DOHH2 (cell line): ENCODE measurements around the gene TFAP2A.

Source experiments
- H3F3A ChIP-seq: fragments of 200-600 bp; sonication (generic), shearing (Covaris generic); 2 replicates; pipeline ENCODE4 v1.6.0; 2016; ENCODE audit warnings: antibody characterized with exemption, mild to moderate bottlenecking; ENCODE audit not compliant: control insufficient read depth, insufficient read depth
- H3K27ac ChIP-seq: fragments of 200-600 bp; sonication (generic); 2 replicates; pipeline ENCODE4 v1.5.1; 2014; ENCODE audit warnings: low read depth, mild to moderate bottlenecking, low read length, moderate library complexity
- H3K27me3 ChIP-seq: fragments of 200-600 bp; sonication (generic); 2 replicates; pipeline ENCODE4 v1.6.1; 2014; ENCODE audit warnings: mild to moderate bottlenecking, low read length, mixed read lengths; ENCODE audit not compliant: control insufficient read depth
- H3K36me3 ChIP-seq: fragments of 200-600 bp; sonication (generic); 2 replicates; pipeline ENCODE4 v1.6.1; 2014; ENCODE audit warnings: mild to moderate bottlenecking, low read length, moderate library complexity, mixed read lengths; ENCODE audit not compliant: control insufficient read depth
- H3K4me1 ChIP-seq: fragments of 200-600 bp; sonication (generic); 2 replicates; pipeline ENCODE4 v1.6.1; 2014; ENCODE audit warnings: mild to moderate bottlenecking, low read length, mixed read lengths; ENCODE audit not compliant: control insufficient read depth
- H3K4me2 ChIP-seq: fragments of 200-600 bp; sonication (generic); 2 replicates; pipeline ENCODE4 v1.6.0; 2014; ENCODE audit warnings: mild to moderate bottlenecking, low read length, moderate library complexity
- H3K4me3 ChIP-seq: fragments of 200-600 bp; sonication (generic); 2 replicates; pipeline ENCODE4 v1.5.1; 2014; ENCODE audit warnings: mild to moderate bottlenecking, low read length, mixed read lengths
- H3K79me2 ChIP-seq: fragments of 200-600 bp; sonication (generic); 2 replicates; pipeline ENCODE4 v1.6.1; 2014; ENCODE audit warnings: mild to moderate bottlenecking, low read length, mixed read lengths; ENCODE audit not compliant: control insufficient read depth
- H3K9me2 ChIP-seq: fragments of 200-600 bp; sonication (generic); replicated peaks from 2 replicates; pipeline ENCODE4 v1.6.1; 2014; ENCODE audit warnings: mild to moderate bottlenecking, low read length, mixed read lengths; ENCODE audit not compliant: control insufficient read depth
- H3K9me3 ChIP-seq: fragments of 200-600 bp; sonication (generic); 2 replicates; pipeline ENCODE4 v1.6.1; 2014; ENCODE audit warnings: antibody characterized with exemption, low read length, mixed read lengths; ENCODE audit not compliant: control insufficient read depth, insufficient read depth
- H4K20me1 ChIP-seq: fragments of 200-600 bp; sonication (generic); 2 replicates; pipeline ENCODE4 v1.6.0; 2014; ENCODE audit warnings: low read depth, mild to moderate bottlenecking, antibody characterized with exemption, low read length, moderate library complexity; ENCODE audit not compliant: control insufficient read depth, insufficient read depth
- CTCF ChIP-seq: fragments of 200-600 bp; sonication (generic); IDR thresholded peaks from one replicate; pipeline ENCODE4 v1.5.1; 2014; ENCODE audit warnings: antibody characterized with exemption, mild to moderate bottlenecking, low read depth, low read length; ENCODE audit not compliant: poor library complexity, severe bottlenecking
- EZH2phosphoT487 ChIP-seq: fragments of 200-600 bp; sonication (generic); IDR thresholded peaks from 2 replicates; pipeline ENCODE4 v1.6.1; 2017; ENCODE audit warnings: borderline replicate concordance, mild to moderate bottlenecking, antibody characterized with exemption, low read length, moderate library complexity, mixed read lengths

TFAP2A gene

DNA sequence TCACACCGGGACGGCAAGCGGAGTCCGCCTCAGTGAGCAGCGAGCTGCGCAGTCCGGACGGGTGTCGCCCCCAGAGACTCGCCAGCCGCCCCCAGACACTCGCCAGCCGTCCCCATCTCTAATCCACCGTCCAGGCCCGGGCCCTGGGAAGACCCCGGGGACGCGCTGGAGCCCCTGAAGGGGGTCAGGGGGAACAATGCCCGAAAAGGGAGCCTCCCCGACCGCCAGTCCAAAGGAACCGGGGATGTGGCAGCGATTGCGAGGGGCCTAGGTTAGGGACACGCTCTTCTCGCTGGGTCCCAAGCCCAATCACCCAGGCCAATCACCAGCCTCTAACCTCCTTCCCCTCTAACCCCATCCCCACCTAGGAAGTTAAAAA lies 33.1 kb downstream of the TFAP2A start:
- peaks cover 19% of the 10 kb centered on the region for H3K27me3 ChIP-seq
- no peaks in the 10 kb centered on the region for H3K36me3 ChIP-seq
- no peak overlapping the region for H3K27ac ChIP-seq
- no peak overlapping the region for H3K4me2 ChIP-seq
- H3F3A ChIP-seq = no peaks in the 10 kb centered on the region
- TF ChIP-seq CTCF = no peak
- TF ChIP-seq EZH2phosphoT487 = no peak
- no peaks in the 10 kb centered on the region for H3K4me1 ChIP-seq
- H4K20me1 ChIP-seq = no peaks in the 10 kb centered on the region
- no peak overlapping the region for H3K4me3 ChIP-seq
- H3K9me2 ChIP-seq = no peaks in the 10 kb centered on the region
- no peaks in the 10 kb centered on the region for H3K9me3 ChIP-seq
- H3K79me2 ChIP-seq = no peaks in the 10 kb centered on the region

DNA sequence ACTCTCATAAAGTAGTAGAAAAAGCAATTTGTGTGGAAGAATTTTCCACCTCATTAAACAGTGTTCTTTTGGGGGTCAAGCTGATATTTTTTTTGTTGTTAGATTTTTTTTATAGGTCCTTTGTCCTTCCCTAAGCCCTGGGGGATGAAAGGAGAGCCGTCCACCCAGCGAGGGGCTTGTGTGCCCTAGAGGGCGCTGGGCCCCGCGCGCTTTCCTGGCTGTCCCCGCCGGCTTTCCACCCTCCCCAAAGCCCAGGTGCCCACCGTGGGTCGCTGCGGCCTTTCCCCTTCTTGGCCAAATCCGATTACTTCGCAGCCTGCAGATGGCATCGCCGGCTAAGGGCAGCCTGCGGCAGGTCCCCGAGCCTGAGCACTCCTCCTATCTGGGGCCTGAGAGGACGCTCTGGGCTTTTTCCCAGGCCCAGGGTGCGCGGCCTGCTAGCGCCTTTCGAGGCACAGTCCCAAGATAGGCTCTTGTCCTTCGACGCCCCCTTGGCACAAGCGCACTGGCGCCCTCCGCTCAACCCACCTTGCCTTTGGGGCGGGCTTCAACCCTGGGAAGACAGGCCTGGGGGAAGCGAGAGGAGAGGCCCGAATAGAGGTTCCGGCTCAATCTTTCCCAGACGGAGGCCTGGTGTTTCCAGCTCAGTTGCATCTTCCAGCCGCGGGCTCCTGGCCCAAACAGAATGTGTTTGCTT lies 33.6 kb downstream of the TFAP2A start:
- peaks cover 13% of the 10 kb centered on the region for H3K27me3 ChIP-seq

DNA sequence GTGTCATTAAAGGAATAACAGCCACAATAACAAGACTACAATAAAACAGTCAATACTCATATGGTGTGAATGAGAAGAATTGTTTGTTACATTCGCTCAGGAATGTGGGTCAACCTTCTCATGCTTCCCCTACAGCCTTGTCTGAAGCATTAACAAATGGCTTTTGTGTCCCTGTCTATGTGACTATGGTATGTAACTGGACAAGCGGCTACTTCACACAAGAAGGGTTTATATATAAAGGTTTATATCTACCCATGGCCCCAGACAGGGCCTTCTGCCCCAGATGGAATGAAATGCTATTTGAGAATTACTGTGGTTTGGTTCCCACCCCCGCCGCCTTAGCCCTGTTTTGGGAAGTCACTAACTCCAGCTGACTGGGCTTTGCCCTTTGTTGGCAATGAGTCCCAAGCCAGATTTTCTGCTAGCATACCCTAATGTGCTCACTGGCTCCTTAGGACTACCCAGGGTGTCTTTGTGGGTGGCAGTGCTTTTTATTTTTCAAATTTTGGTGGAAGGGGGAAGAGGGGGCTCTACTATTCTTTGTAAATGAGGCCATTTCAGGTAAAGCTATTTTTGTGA lies 39.4 kb downstream of the TFAP2A start:
- no peaks in the 10 kb centered on the region for H3K4me1 ChIP-seq
- no peaks in the 10 kb centered on the region for H3K27me3 ChIP-seq
- H3K27ac ChIP-seq = no peak overlapping the region
- no peaks in the 10 kb centered on the region for H3F3A ChIP-seq
- H3K79me2 ChIP-seq = no peaks in the 10 kb centered on the region
- no peaks in the 10 kb centered on the region for H3K9me2 ChIP-seq
- no peak overlapping the region for H3K4me2 ChIP-seq
- no peak for TF ChIP-seq CTCF
- no peak for TF ChIP-seq EZH2phosphoT487
- H4K20me1 ChIP-seq = no peaks in the 10 kb centered on the region
- H3K4me3 ChIP-seq = no peak overlapping the region
- H3K36me3 ChIP-seq = no peaks in the 10 kb centered on the region
- no peaks in the 10 kb centered on the region for H3K9me3 ChIP-seq

More for the DNA sequence above, 33.6 kb downstream of the TFAP2A start:
- H3F3A ChIP-seq = no peaks in the 10 kb centered on the region
- H3K4me3 ChIP-seq = no peak overlapping the region
- no peak overlapping the region for H3K27ac ChIP-seq
- H3K9me3 ChIP-seq = no peaks in the 10 kb centered on the region
- H3K79me2 ChIP-seq = no peaks in the 10 kb centered on the region
- no peaks in the 10 kb centered on the region for H3K36me3 ChIP-seq
- H3K9me2 ChIP-seq = no peaks in the 10 kb centered on the region
- TF ChIP-seq CTCF (no peak), EZH2phosphoT487 (no peak)
- no peak overlapping the region for H3K4me2 ChIP-seq
- H4K20me1 ChIP-seq = no peaks in the 10 kb centered on the region
- no peaks in the 10 kb centered on the region for H3K4me1 ChIP-seq
